Measurements from ENCODE around the gene GPC3.

The GPC3 gene

GRCh38 chrX:133878710-133879109 lies 106.7 kb downstream of the GPC3 start:
- DNase-seq = no peak

GRCh38 chrX:133876646-133877045 lies 108.7 kb downstream of the GPC3 start:
- no peak for DNase-seq

DNA sequence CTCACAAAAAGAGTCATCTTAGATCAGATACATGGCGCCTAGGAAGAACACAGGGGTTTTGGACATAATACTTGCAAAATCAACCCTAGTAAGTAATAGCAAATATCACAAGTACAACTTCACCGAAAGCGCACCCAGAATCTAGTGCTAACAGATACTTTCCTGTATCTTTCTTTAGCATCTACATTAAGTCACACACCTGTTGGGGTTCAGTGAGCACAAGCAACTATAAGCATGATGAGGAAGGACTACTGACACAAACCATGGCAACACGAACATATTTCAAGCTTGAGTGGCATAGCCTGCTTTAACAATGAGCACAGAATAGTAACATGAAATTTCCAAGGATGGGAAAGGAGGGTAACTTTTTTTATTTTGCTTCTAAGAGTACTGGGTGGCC lies 116.1 kb downstream of the GPC3 start:
- no peak for DNase-seq

GRCh38 chrX:133868682-133869081 lies 116.7 kb downstream of the GPC3 start:
- DNase-seq = no peak

DNA sequence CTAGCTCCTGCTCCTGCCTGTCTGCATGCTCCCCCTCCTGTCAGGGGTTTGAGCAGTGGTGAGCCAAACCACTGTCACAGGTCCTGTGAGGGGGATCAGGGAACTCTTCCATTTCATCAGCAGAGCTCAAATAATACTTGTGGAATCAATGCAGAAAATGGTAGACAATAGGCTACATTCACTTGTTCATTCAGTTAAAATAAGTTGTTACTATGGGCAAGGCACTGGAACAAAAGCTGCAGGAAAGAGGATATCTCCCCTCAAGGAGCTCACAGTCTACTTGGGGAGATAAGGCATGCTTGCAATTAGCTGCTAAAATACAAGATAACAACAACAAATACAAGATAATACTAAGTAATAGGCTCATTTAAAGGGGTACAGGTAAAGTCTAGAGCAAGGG lies 117.1 kb downstream of the GPC3 start:
- no peak for DNase-seq

- DNase-seq = no peak
Observed at GRCh38 chrX:133865761-133866471, 119.5 kb downstream of the GPC3 start.

DNA sequence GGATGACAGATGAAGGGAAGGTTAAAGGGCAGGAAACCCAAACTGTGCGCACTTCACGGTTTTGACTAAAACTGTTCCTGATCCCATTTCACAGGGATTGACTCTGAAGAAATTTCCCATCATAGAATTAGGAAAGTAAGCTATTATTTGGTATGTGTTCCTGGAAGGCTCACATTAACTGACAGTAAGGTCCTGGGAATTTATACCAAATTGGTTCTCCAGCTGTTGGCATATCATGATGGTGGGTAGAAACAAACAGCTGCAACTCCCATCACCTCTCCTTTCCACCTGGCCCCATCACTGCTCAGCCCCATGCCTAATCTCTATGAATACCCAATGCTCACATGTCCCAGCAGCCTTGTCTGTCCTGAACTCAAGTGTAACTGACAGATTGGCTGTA lies 121.2 kb downstream of the GPC3 start:
- DNase-seq = no peak

GRCh38 chrX:133859860-133860259 lies 125.5 kb downstream of the GPC3 start:
- no peak for DNase-seq

DNA sequence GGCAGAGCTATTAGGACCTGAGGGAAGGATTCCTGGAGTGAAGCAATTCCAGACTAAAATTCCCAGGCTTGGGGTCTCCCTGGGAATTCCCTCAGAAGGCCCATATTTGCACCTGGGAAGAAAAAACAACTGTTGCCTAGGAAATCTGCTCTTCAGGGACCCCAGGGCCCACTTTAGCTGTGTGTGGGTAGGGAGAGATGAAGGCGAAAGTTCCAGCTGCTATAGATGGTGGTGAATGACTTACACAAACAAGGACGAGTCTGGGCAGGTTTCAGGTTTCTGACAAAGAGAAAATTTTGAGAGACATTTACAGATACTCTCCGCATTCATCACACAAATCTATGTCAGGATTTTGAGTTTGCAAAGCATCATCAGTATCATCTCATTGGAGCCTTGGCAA lies 126.1 kb downstream of the GPC3 start:
- DNase-seq = no peak

DNA sequence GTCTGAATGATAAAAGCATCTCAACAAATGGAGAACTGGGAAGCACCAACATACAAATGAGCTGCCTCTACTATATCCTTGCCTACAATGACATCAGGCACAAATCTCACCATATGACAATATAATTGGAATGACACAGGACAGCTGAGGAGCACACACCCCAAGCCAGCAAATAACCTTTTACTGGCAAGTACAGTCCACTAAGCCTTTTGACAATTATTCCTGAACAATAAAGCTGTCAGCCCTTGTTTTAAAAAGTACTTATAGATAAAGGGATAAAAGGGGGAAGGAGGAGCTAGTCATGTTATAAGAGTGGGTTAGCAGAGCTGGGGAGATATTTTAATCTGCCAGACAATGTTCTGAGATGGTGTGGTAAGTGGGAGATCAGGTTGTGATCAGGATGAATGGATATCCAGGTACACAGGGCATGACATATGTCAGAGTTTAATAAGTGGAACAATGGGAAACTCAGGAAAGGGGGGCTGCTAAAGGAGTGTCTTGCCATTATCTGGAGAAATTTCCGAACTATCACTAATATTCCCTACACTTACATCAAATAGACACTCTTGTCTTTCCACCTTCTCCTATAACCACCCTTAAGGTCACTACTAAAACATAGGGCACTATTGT lies 127.6 kb downstream of the GPC3 start:
- no peak for DNase-seq

GRCh38 chrX:133856819-133857218 lies 128.6 kb downstream of the GPC3 start:
- no peak for DNase-seq

DNA sequence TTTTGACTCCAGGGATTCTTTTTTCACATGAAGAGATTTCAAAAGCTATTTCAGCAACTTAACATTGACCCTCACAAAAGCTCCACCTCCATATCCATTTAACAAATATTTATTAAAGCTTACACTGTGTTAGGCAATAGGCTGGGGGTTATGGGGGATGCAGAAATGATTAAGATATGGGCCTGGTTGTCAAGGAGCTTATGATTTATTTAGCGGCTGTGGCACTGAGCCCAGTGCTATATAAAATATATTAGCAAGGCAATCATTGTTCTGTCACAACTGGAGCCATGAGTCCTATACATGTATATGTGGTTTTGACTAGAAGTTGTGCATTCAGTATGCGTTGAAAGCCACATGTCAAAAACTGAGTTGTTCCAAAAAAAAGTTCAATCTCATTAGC lies 131.1 kb downstream of the GPC3 start:
- no peak for DNase-seq

DNA sequence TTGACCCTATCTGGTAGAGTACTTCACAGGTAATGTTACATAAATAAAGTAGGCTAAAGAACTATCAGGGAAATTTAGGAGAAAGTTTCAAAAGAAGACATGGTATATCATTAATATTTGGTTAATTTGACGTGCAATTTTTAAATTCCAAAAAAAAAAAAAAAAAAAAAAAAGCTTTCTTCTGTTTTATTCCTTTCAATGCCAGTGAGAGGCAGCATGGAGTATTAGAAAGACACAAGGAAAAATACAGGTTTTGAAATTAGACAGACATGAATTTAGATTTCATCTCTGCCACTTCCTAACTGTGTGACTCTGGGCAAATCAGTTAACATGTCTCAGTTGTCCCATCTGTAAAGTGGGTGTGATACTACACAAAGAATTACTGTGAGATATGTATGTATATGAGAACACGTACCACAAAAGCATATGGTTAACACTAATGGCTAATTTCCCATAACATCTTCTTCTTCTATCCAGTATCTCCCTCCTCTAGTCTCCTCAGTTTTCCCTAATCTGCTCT lies 132.5 kb downstream of the GPC3 start:
- no peak for DNase-seq

DNA sequence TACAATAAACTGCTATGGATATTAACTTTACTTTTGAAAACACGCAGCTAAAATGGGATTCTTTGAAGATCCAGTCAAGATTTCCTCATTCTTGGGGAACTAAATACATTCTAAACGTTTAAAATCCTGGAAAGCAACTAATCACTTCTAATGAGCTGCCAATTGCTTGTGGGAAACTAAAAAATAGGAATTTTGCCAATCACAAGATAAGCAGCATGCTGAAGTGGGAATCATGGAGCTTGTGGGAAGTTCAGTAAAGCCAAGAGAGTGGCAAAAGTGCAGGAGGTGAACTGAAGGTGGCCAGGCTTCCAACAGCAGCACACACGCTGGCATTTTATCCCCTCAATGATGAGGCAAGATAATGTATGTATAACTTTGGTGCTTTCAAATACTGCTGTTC lies 133.0 kb downstream of the GPC3 start:
- DNase-seq = no peak

- no peak for DNase-seq
Observed at GRCh38 chrX:133850399-133850798, 135.0 kb downstream of the GPC3 start.

GRCh38 chrX:133849676-133850075 lies 135.7 kb downstream of the GPC3 start:
- no peak for DNase-seq

GRCh38 chrX:133847340-133847994 lies 137.9 kb downstream of the GPC3 start:
- no peak for DNase-seq

GRCh38 chrX:133846311-133846710 lies 139.1 kb downstream of the GPC3 start:
- DNase-seq = no peak

DNA sequence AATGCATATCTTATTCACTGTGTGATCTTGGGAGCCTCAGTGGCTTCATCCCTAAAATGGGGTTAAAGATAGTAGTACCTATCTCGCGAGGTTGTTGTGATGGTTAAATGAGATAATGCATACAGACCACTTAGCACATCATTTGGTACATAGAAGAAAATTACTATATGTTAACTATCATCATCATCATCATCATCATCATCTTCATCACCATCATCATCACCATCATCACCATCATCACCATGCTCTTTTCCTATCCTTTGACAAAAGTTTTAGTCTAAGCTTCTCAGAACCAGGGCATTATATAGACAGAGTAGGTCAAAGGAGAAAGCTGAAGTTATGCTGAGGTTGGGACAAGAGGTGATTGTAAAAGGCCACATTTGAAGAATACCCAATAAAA lies 145.0 kb downstream of the GPC3 start:
- DNase-seq = no peak

GRCh38 chrX:133838761-133839676 lies 146.4 kb downstream of the GPC3 start:
- no peak for DNase-seq

DNA sequence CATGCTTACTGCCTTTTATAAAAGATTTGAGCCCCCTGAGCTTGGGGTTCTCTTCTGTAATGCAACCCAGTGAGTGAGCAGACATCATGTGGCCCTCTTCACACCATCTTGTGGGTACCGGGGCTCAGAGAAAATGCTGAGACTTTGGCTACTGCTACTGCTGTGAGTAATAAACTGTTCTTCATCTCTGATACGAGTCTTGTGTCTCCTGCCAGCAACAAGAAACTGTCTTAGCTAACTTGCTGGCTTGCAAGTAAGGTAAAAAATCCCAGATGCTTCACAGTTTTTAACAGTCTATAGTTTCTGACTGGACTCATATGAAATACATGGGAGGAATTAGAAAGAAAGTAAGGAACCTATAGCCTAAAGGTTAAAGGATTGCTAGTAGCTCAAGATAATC lies 148.3 kb downstream of the GPC3 start:
- DNase-seq = no peak

DNA sequence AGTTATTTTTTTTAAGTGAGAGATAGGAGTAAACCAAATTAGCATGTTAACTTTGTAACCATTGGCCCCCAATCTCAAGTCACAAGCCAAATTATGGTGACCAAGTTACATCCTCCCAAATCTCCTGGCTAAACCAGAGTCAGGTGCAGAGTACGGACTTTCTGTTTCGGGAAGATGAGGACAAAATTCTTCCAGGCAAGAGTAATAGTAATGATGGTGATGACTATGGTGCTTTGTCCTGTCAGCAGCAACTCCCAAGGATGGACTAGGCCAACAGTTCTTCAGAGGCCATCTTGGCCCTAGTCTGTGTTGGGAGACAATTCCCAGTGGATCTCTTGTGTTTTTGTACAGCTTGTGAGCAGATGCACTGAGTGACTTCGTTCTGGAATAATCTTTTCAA lies 148.8 kb downstream of the GPC3 start:
- DNase-seq = no peak

DNA sequence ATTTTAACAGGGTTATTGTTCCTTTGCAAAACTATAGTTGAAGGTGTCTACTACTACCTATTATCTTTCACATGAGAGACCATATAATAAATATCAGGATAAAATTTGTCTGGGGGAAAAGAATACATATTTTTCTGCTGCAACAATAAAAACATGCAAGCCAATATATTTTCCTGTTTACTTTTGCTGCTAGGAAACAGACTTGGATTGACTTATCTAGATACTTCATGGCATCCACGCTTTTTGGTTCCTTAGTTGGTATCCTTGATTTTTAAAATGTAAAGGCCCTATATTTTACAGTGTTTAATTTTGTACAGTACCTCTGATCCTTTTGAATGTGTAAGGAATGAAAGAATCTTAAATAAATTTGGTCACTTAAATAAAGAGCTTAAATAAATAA lies 150.6 kb downstream of the GPC3 start:
- no peak for DNase-seq

Measured in activated effector memory CD4-positive, alpha-beta T cell treated with Interleukin-2 at 50 U/mL for 16 hours (primary cell).